ENCODE measurements around the gene THRA. TPM values are rescaled to one million over a fixed set of nuclear protein-coding genes. Genes with fewer than 3 reads are reported as not detected.

The THRA gene
- polyA plus RNA-seq, 6 donors from 2014 or later: 1.9 to 5.3 (median 4.7) TPM

DNA sequence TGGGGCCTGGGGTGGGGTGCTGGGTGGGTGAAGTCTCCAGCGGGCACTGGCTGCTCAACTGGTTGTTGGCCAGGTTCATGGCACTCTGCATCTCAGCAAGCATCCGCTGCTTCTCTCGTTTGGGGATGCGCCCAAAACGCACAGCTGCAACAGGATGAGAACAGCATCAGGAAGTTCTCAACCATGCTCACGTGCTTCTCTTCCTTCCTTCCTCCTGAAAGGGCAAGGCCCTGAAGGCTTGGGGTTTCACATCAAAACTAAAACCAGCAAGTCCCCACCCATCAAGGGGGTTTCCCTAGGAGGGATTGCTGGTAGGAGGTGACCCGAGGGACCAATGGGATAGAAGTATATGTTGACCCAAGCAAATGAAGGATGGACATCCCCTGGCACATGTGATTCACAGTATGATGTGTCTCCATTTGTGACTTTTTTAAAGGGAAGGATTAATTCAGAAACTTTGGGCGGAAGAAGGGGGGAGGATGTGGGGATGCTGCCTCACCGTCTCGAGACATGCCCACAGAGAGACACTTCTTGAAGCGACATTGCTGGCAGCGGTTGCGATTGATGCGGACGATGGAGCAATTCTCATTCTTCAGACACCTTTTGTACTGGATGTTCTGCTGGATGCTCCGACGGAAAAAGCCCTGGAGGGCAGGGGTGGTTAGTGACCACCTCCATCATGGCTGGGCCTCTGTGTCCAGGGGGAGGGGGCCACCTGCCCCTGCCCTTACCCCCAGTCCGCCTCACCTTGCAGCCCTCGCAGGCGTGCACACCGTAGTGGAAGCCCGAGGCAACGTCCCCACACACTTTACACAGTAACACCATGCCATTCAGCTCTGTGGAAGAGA lies 33.4 kb downstream of the THRA start:
- Mint-ChIP-seq H3K4me1 (peaks cover 70 to 73% (median 72%) of the 10 kb centered on the region in 3 donors), H3K36me3 (peaks cover 10 to 24% of the 10 kb centered on the region in 2 donors)

DNA sequence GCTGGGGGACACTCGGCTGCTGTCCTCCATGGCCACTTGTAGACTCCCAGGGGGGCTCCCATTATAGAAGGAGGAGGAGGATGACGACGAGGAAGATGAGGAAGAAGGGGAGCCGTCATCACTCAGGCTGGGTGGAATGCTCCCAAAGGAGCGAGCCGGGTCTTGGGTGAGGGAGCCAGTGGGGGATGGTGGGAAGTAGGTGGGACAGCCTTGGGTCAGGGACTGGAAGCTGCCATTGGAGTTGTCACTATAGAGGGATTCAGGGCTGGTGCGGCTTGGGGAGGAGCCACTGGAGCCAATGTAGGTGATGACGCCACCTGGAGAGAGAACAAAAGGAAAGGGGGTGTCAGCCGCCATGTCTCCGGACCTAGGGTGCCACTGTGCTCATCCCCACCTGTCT lies 34.3 kb downstream of the THRA start:
- H3K27me3 Mint-ChIP-seq: no peaks in the 10 kb centered on the region
- peaks cover 10 to 24% of the 10 kb centered on the region in 2 donors for H3K36me3 Mint-ChIP-seq
- ATAC-seq (ENCODE audit: low read depth in 2 of 2): no peak
- peaks cover 74 to 75% (median 74%) of the 10 kb centered on the region in 3 donors for H3K4me1 Mint-ChIP-seq
- H3K27ac Mint-ChIP-seq: peak overlapping the region; percentile 80 to 98 (median 94)
- DNase-seq: no peak
- peak overlapping the region; percentile 25 to 98 (median 86) for H3K4me3 Mint-ChIP-seq
- H3K9me3 Mint-ChIP-seq: peaks cover 0 to 2% (median 0%) of the 10 kb centered on the region in 7 donors

More for the DNA sequence above, 33.4 kb downstream of the THRA start:
- peaks cover 0 to 2% (median 0%) of the 10 kb centered on the region in 7 donors for H3K9me3 Mint-ChIP-seq
- ATAC-seq (ENCODE audit: low read depth in 2 of 2) (peak; percentile 65 to 67), DNase-seq (peak; percentile 91)
- H3K27me3 Mint-ChIP-seq: no peaks in the 10 kb centered on the region
- H3K4me3 Mint-ChIP-seq: peak overlapping the region; percentile 42 to 98 (median 84)
- H3K27ac Mint-ChIP-seq: peak overlapping the region; percentile 94 to 98 (median 98)

DNA sequence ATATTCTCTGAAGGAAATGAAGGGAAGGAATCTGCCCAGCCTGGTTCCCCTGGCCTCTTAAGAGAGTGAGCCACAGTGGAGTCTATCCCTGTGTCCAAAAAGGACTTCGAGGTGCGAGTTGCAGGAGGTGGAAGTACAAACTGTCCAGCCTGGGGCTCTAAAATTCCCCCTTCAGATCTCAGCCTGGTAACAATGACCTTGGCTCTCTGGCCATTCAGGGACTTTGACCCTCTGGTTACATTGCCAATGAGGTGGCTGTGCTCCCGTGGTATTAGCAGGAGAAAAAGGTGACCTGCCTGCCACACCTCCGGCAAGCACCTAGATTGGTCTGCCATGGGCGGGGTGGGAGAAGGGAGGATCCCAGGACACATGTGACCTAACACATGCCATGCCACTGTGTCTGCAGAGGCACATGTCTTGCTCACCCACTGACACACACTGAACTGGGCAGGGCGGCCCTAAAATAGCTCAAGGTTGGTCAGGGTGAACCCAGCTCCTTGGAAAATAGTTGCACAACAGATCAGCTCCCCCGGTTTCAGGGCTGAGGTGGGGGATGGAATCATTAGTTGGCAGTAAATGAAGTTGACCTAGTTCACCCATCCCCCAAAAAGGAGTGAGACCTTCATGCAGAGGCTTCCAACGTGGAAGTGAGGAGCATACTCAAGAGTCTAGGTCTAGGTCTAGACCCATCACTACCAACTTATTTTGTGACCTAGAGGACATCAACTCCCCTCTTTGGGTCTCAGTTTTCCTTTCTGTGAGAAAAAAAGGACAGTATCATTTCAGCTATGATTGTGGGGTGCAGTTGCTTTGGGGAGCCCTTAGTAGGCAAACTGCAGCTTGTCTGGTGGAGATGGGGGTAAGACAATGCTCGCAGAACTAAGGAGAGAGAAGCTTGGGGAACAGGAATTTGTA lies 35.4 kb downstream of the THRA start:
- ATAC-seq (ENCODE audit: low read depth in 2 of 2) (no peak), DNase-seq (no peak)
- H3K9me3 Mint-ChIP-seq: peaks cover 0 to 2% (median 0%) of the 10 kb centered on the region in 7 donors
- H3K27ac Mint-ChIP-seq: peak overlapping the region; percentile 95 to 98 (median 97)
- peaks cover 10 to 23% of the 10 kb centered on the region in 2 donors for H3K36me3 Mint-ChIP-seq
- peak overlapping the region; percentile 95 to 99 (median 96) for H3K4me3 Mint-ChIP-seq
- H3K27me3 Mint-ChIP-seq: no peaks in the 10 kb centered on the region
- H3K4me1 Mint-ChIP-seq: peaks cover 73 to 74% (median 74%) of the 10 kb centered on the region in 3 donors

DNA sequence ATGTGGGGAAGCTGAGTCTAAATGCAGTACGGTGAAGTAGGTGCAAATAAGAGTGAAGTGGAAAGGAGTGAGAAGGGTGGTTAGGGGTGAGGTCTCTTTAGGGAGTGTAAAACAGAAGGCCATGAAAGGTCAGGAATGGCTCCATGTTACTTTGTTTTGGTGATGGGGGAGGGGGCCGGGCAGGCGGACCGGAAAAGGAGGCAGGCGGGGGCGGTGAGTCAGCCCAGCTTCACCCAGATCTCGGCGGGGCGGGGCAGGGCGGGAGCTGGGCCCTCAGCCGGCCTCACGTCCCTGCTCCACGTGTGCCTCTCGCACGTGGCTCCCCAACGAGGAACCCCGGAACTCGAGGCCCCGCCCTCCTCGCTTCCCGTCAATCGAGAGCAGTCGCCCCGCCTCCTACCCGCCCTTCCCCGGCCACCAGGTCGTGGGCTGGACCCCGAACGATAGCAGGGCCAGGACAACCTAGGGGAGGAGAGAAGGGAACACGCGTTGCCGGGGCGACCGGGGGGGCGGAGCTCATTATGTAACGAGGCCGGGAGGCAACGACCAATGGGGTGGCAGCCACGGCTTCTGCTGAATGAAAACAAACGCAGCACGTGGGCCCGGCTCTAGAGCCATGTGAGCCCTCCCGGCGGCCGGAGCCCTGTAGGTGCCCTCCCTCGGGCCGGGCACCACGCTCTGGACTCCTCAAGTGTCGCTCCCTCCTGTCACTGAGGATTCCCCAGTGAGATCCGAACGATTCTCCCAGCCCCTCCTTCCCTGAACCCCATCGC lies 36.3 kb downstream of the THRA start:
- no peaks in the 10 kb centered on the region for H3K27me3 Mint-ChIP-seq
- H3K4me1 Mint-ChIP-seq: peaks cover 67 to 76% (median 71%) of the 10 kb centered on the region in 3 donors
- peak overlapping the region; percentile 96 to 98 (median 97) for H3K27ac Mint-ChIP-seq
- peaks cover 5 to 14% of the 10 kb centered on the region in 2 donors for H3K36me3 Mint-ChIP-seq
- peaks cover 0 to 2% (median 0%) of the 10 kb centered on the region in 7 donors for H3K9me3 Mint-ChIP-seq
- H3K4me3 Mint-ChIP-seq: peak overlapping the region; percentile 95 to 99 (median 96)
- DNase-seq (peak; percentile 92), ATAC-seq (ENCODE audit: low read depth in 2 of 2) (peak; percentile 61 to 64)

DNA sequence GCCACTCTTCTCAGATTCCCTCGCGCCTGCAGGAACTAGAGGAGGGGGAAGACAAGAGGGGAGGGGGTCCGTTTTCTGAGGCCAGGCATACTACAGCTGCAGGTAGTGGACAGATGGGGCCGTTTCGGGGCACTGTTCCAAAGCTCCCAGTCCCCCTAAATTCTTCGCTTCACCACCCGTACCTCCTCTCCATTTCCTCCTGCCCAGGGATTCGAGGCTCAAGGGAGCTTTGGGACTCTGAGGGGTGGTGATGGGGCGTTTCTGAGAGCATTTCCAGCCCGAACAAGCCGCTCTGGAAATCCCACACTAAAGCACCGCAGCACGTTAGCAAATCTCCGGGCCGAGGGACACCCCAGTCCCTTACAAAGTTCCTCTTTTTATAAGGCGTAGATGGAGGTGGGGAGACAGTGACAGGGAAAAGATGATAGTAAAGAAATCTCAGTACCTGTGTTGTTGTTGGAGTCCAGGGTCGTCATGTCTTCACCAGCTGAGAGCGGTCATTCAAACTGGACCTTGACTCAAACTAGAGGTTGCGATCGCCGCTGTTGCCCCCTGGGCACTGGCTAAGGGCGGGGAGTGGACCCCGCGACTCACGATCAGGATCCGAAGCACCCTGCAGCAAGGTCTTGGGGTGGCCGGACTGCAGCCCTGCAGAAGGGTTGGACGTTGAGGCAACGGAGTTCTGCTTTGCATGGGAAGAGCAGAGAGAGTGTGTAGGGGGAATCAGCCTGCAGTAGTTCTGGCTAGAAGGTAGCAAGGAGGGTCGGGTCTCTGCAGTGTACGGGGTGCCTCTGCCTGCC lies 37.1 kb downstream of the THRA start:
- peaks cover 5 to 12% of the 10 kb centered on the region in 2 donors for H3K36me3 Mint-ChIP-seq
- peak overlapping the region; percentile 95 to 99 (median 96) for H3K4me3 Mint-ChIP-seq
- H3K27me3 Mint-ChIP-seq: no peaks in the 10 kb centered on the region
- peaks cover 64 to 83% (median 70%) of the 10 kb centered on the region in 3 donors for H3K4me1 Mint-ChIP-seq
- H3K27ac Mint-ChIP-seq: peak overlapping the region; percentile 96 to 98 (median 97)
- peak; percentile 51 for DNase-seq
- peak; percentile 14 to 20 for ATAC-seq (ENCODE audit: low read depth in 2 of 2)
- H3K9me3 Mint-ChIP-seq: peaks cover 0 to 2% (median 0%) of the 10 kb centered on the region in 7 donors

DNA sequence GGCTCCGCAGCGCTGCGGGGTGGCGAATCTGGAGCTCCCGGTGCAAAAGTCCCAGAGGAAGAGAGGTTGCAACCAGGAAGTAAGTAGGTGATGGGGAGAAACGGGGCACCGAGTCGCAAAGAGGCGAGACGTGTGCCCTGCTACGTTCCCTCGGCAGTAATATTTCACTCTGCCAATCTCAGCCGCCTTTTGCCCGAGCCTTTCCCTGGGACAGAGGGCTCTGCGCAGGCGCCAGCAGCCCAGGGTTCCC lies 37.6 kb downstream of the THRA start, which contains the start of gene NR1D1:
Gene NR1D1, minus strand, starts transcription at position 171 of the 250 bp plus-strand sequence. CDS start 495 bp downstream, outside the sequence.
- Mint-ChIP-seq H3K4me3 (peak within 1 kb of the TSS; percentile 95 to 99 (median 96)), H3K27ac (peak within 1 kb of the TSS; percentile 96 to 98 (median 97)), H3K36me3 (peaks cover 5 to 12% of the 10 kb centered on the region in 2 donors), H3K27me3 (no peaks in the 10 kb centered on the region), H3K9me3 (peaks cover 0 to 2% (median 0%) of the 10 kb centered on the region in 7 donors), H3K4me1 (peaks cover 59 to 79% (median 65%) of the 10 kb centered on the region in 3 donors)
- no peak for DNase-seq
- ATAC-seq (ENCODE audit: low read depth in 2 of 2): no peak

DNA sequence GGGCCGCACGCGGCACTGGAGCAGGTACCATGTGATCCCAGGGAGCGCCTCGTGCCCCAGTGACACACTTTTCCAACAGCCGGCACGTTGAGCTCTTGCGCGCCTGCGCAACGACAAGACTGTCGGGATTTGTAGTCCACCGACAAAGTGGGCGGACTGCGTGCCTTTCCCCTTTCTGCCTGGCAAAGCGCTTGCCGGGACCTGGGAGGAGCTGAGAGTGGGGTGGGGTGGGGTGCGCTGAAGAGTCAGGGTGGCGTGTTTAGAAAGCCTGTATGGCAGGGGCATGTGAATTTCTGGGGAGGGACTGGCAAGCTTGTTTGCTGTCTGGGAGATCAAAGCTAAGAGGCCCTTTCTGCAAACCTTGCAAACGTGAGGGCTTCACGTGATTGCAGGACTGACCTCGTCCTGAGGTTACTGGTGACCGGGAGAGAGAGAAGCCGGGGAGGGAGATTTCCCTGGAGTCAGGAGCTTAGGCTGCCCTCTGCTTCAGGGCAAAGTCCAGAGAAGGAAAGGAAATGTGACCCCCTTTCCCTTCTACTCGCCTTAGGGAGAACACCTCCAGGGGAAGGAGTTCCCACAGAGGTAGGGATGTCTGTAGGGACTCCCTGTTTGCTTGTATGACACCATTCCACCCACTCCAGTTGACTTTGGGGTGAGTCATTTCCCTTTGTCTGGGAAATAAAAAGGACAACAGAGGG lies 38.1 kb downstream of the THRA start:
- DNase-seq (peak; percentile 76), ATAC-seq (ENCODE audit: low read depth in 2 of 2) (peak; percentile 6 to 14)
- no peaks in the 10 kb centered on the region for H3K27me3 Mint-ChIP-seq
- H3K36me3 Mint-ChIP-seq: peaks cover 5 to 12% of the 10 kb centered on the region in 2 donors
- peak overlapping the region; percentile 95 to 99 (median 96) for H3K4me3 Mint-ChIP-seq
- peak overlapping the region; percentile 81 to 98 (median 97) for H3K27ac Mint-ChIP-seq
- H3K4me1 Mint-ChIP-seq: peaks cover 56 to 75% (median 61%) of the 10 kb centered on the region in 3 donors
- peaks cover 0 to 2% (median 0%) of the 10 kb centered on the region in 7 donors for H3K9me3 Mint-ChIP-seq

DNA sequence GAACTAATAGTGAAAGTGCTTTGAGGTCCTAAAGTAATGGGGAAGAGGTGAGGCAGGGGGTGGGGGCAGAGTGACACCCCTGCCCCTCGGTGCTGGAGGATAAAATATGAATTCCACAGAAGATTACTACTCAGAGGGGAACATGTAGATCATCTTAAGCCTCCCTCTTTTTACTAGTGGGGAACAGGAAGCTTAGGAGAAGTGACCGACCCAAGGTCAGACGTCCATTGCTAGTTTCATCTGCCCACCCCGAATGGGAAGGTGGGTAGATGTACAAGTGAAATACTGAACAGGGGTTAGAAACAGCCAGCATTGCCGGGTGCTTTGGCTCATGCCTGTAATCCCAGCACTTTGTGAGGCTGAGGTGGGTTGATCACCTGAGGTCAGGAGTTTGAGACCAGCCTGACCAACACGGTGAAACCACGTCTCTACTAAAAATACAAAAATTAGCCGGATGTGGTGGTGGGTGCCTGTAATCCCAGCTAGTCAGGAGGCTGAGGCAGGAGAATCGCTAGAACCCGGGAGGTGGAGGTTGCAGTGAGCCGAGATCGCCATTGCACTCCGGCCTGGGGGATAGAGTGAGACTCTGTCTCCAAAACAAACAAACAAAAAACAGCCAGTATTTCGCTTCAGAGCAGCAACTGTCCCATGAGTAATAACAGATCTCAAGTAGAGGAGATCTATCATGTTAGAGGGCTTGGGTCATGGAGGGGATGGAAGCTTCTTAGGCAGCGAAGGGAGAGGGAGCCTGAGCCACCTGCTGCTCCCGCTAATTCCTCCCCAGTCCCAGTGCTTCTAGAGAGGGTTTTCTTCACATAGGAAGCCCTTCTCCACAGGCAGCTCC lies 38.8 kb downstream of the THRA start:
- Mint-ChIP-seq H3K36me3 (peaks cover 0 to 4% of the 10 kb centered on the region in 2 donors), H3K27ac (peak overlapping the region in 5 of 6 donors; percentile 63 to 97 (median 96)), H3K4me1 (peaks cover 56 to 75% (median 60%) of the 10 kb centered on the region in 3 donors), H3K27me3 (no peaks in the 10 kb centered on the region), H3K9me3 (peaks cover 0 to 2% (median 0%) of the 10 kb centered on the region in 7 donors), H3K4me3 (peak overlapping the region in 7 of 8 donors; percentile 95 to 98 (median 96))
- DNase-seq (no peak), ATAC-seq (ENCODE audit: low read depth in 2 of 2) (no peak)

DNA sequence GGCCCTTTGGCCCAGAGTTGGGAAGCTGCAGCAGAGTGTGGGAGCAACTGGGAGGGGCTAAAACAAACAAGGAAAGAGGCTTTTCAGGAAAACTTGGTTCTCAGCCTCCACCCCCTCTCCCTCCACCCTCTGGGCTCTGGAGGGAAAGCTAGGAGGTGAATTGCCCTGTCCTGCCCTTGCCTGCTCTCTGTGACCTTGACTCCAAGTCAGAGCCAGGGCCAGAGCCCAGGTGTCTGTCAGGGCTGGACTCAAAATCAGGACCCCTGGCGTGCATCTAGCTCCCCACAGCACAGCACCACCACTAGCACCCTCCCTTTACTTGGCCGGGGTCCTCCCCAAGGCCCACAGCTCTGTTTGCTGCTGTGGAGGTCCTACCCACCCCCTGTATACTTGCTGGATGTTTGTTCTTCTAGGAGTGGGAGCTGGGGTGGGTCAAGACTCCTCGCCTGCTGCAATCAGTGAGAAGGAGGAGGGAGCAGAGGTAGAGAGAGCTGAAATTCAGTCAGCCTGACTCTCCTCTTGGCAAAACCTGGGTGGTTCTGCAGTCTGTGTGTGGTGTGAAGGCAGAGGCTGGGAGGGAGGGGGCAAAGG lies 40.4 kb downstream of the THRA start:
- ATAC-seq (ENCODE audit: low read depth in 2 of 2) (no peak), DNase-seq (no peak)
- H3K9me3 Mint-ChIP-seq: peaks cover 0 to 2% (median 0%) of the 10 kb centered on the region in 7 donors
- no peak overlapping the region for H3K4me3 Mint-ChIP-seq
- H3K27me3 Mint-ChIP-seq: no peaks in the 10 kb centered on the region
- H3K27ac Mint-ChIP-seq: peak overlapping the region in 1 of 6 donors; percentile 91
- no peaks in the 10 kb centered on the region for H3K36me3 Mint-ChIP-seq
- peaks cover 56 to 75% (median 61%) of the 10 kb centered on the region in 3 donors for H3K4me1 Mint-ChIP-seq

DNA sequence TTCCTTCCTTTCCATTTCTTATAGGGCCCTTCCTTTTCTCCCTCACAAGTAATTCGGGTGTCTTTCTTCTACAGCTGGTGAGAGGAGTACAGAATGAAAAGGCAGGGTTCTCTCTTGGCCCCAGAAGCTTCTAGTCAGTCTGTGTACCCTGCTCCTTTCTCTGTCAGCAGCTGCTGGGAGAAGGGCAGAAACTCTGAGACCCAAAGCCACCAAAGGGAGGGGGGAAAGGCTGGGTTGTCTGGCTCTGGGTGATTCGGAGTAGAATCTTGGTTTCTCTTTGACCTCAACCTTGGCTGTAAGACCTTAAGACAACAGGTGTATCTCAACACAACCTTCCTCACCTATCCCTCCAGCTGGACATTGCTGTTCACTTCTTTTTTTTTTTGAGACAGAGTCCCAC lies 40.9 kb downstream of the THRA start:
- no peak overlapping the region for H3K4me3 Mint-ChIP-seq
- ATAC-seq (ENCODE audit: low read depth in 2 of 2) (no peak), DNase-seq (no peak)
- H3K4me1 Mint-ChIP-seq: peaks cover 56 to 74% (median 60%) of the 10 kb centered on the region in 3 donors
- peaks cover 0 to under 1% (median 0%) of the 10 kb centered on the region in 7 donors for H3K9me3 Mint-ChIP-seq
- H3K27me3 Mint-ChIP-seq: no peaks in the 10 kb centered on the region
- peak overlapping the region in 1 of 6 donors; percentile 91 for H3K27ac Mint-ChIP-seq
- H3K36me3 Mint-ChIP-seq: no peaks in the 10 kb centered on the region

Measured in naive B cell (primary cell).